ENCODE data around the gene PFKFB1. TPM values are rescaled to one million over a fixed set of nuclear protein-coding genes. Genes with fewer than 3 reads are reported as not detected.

The PFKFB1 gene
- total RNA-seq, 1 experiment from 2014 or later = 0.55 TPM

DNA sequence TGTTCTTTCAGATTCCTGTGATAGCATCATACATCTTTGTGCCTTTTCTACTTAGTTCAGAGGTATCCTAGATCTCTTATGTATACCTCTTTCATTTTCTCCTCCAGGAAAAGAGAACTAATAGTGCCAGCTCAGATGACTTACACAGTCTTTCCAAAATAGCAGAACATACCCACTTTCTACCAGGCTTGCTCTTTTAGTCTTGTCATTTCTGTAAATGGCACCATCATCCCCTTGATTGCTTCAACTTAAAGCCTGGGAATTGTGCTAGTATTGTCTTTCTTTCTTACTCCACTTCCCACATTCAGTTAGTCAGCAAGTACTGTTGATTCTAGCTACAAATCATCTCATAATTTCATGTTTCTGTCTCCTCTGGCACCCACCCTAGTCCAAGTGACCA, 11.3 kb upstream of the PFKFB1 start:
- Histone ChIP-seq H4K5ac (ENCODE audit: insufficient read length, low read depth, low read length) (no peak overlapping the region), H2BK20ac (ENCODE audit: low read depth, low read length, poor library complexity, severe bottlenecking) (no peak overlapping the region), H3K9ac (ENCODE audit: extremely low read depth, insufficient read length, low read length) (no peak overlapping the region), H3K14ac (ENCODE audit: insufficient read depth, low read length) (no peak overlapping the region), H3K56ac (ENCODE audit: insufficient read length, low read depth, low read length) (no peak overlapping the region), H2BK15ac (ENCODE audit: low read depth, low read length) (no peak overlapping the region), H3K9me3 (ENCODE audit: control insufficient read depth, low read depth, low read length) (peaks cover 60% of the 10 kb centered on the region), H3K23me2 (ENCODE audit: insufficient read length, low read depth, low read length, poor library complexity, severe bottlenecking) (peaks cover 3% of the 10 kb centered on the region), H3K79me1 (ENCODE audit: insufficient read depth, low read depth, low read length, poor library complexity, severe bottlenecking) (no peaks in the 10 kb centered on the region), H3K4me2 (ENCODE audit: insufficient read depth, insufficient read length, low read length) (no peak overlapping the region), H3K23ac (ENCODE audit: insufficient read length, low read depth, low read length) (no peak overlapping the region), H3T11ph (ENCODE audit: low read length) (no peak overlapping the region), H2BK12ac (ENCODE audit: insufficient read length, low read depth, low read length) (no peak overlapping the region), H3K18ac (ENCODE audit: insufficient read length, low read depth, low read length) (no peak overlapping the region), H2BK120ac (ENCODE audit: low read depth, low read length, poor library complexity, severe bottlenecking) (no peak overlapping the region), H3K27ac (ENCODE audit: insufficient read length, low read depth, low read length) (no peak overlapping the region), H3K4me1 (ENCODE audit: insufficient read depth, low read length) (no peaks in the 10 kb centered on the region; the same call in 1 of the 2 replicates), H2AFZ (ENCODE audit: low read length) (no peak overlapping the region), H4K20me1 (ENCODE audit: control insufficient read depth, insufficient read depth, insufficient read length) (no peaks in the 10 kb centered on the region), H4K91ac (ENCODE audit: insufficient read length, low read depth, low read length) (no peak overlapping the region), H4K8ac (replicated peaks; ENCODE audit: insufficient read length, low read depth, low read length) (no peak overlapping the region), H3K79me2 (ENCODE audit: insufficient read depth, low read length) (no peaks in the 10 kb centered on the region), H2AK5ac (ENCODE audit: insufficient read length, low read length) (no peak overlapping the region), H2BK5ac (ENCODE audit: insufficient read length, low read length) (no peak overlapping the region), H3K27me3 (ENCODE audit: insufficient read depth, low read length) (no peaks in the 10 kb centered on the region), H3K4ac (ENCODE audit: low read depth, low read length) (no peak overlapping the region)
- DNase-seq = no peak
- H3K4me3 Mint-ChIP-seq = no peak overlapping the region
- no peak overlapping the region for H3K27ac Mint-ChIP-seq
- TF ChIP-seq, protein P1, sequence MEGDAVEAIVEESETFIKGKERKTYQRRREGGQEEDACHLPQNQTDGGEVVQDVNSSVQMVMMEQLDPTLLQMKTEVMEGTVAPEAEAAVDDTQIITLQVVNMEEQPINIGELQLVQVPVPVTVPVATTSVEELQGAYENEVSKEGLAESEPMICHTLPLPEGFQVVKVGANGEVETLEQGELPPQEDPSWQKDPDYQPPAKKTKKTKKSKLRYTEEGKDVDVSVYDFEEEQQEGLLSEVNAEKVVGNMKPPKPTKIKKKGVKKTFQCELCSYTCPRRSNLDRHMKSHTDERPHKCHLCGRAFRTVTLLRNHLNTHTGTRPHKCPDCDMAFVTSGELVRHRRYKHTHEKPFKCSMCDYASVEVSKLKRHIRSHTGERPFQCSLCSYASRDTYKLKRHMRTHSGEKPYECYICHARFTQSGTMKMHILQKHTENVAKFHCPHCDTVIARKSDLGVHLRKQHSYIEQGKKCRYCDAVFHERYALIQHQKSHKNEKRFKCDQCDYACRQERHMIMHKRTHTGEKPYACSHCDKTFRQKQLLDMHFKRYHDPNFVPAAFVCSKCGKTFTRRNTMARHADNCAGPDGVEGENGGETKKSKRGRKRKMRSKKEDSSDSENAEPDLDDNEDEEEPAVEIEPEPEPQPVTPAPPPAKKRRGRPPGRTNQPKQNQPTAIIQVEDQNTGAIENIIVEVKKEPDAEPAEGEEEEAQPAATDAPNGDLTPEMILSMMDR (conservative IDR thresholded peaks at IDR 0.05) = no peak
- peaks cover 1% of the 10 kb centered on the region; the same call in 1 of the 2 replicates for H3K27me3 Mint-ChIP-seq (ENCODE audit: low read depth)
- peaks cover 32 to 64% (median 45%) of the 10 kb centered on the region in 3 experiments for H3K36me3 Mint-ChIP-seq (ENCODE audit: insufficient read depth in 1 of 3, low read depth in 3 of 3)
- peaks cover 4 to 7% of the 10 kb centered on the region in 2 experiments for H3K4me1 Mint-ChIP-seq
- peaks cover 60 to 62% of the 10 kb centered on the region in 2 experiments for H3K9me3 Mint-ChIP-seq

All from H9 (cell line).